ENCODE data around the gene BCDIN3D. TPM values are rescaled to one million over a fixed set of nuclear protein-coding genes. Genes with fewer than 3 reads are reported as not detected.
"Not testable (repeated sequence)": the region's sequence is repeated elsewhere in the genome, so short reads cannot be mapped to it uniquely, and the experiment has no call there.

BCDIN3D gene
- polyA plus RNA-seq, 1 donor = 5.3 TPM

GRCh38 chr12:49855890-49856289, 13.0 kb upstream of the BCDIN3D start:
- DNase-seq = not testable (repeated sequence)

- DNase-seq = no peak
Measured at GRCh38 chr12:49854976-49855375, 12.1 kb upstream of the BCDIN3D start.

- DNase-seq = no peak
Measured at GRCh38 chr12:49853671-49854070, 10.8 kb upstream of the BCDIN3D start.

GRCh38 chr12:49847161-49847560, 4.3 kb upstream of the BCDIN3D start:
- DNase-seq = no peak

- DNase-seq = no peak
Measured at GRCh38 chr12:49846032-49846431, 3.1 kb upstream of the BCDIN3D start.

GRCh38 chr12:49843876-49844437, 1.1 kb upstream of the BCDIN3D start:
- no peak for DNase-seq

GRCh38 chr12:49843411-49843810, 505 bp upstream of the BCDIN3D start:
- no peak for DNase-seq

- DNase-seq = peak; percentile 32
Measured at GRCh38 chr12:49838973-49839633, 3.8 kb downstream of the BCDIN3D start.

- DNase-seq = no peak
Measured at GRCh38 chr12:49832836-49833421, 10.0 kb downstream of the BCDIN3D start.

GRCh38 chr12:49831717-49832116, 11.2 kb downstream of the BCDIN3D start:
- no peak for DNase-seq

- peak; percentile 96 for DNase-seq
Measured at GRCh38 chr12:49828133-49829091, 14.5 kb downstream of the BCDIN3D start, which contains the start of gene NCKAP5L. Gene NCKAP5L (minus strand): TSS chr12:49828413. CDS start chr12:49804044, 24,369 bp downstream.

- peak; percentile 75 for DNase-seq
Measured at GRCh38 chr12:49827401-49828099, 15.4 kb downstream of the BCDIN3D start.

GRCh38 chr12:49827051-49827400, 15.9 kb downstream of the BCDIN3D start:
- no peak for DNase-seq

GRCh38 chr12:49825971-49826421, 16.9 kb downstream of the BCDIN3D start:
- DNase-seq = no peak

- peak; percentile 61 for DNase-seq
Measured at GRCh38 chr12:49825360-49825970, 17.4 kb downstream of the BCDIN3D start.

- no peak for DNase-seq
Measured at GRCh38 chr12:49824895-49825294, 18.0 kb downstream of the BCDIN3D start.

- no peak for DNase-seq
Measured at GRCh38 chr12:49824416-49824815, 18.5 kb downstream of the BCDIN3D start.

- no peak for DNase-seq
Measured at GRCh38 chr12:49823951-49824350, 19.0 kb downstream of the BCDIN3D start.

- no peak for DNase-seq
Measured at GRCh38 chr12:49823350-49823749, 19.6 kb downstream of the BCDIN3D start.

GRCh38 chr12:49821373-49822287, 21.3 kb downstream of the BCDIN3D start:
- no peak for DNase-seq

- DNase-seq = no peak
Measured at GRCh38 chr12:49819786-49820185, 23.1 kb downstream of the BCDIN3D start.

Measured in hindlimb muscle (tissue), 1 donor.